GM21717 (cell line): ENCODE data around the gene MACF1.

ENCODE experiments used
- ATAC-seq: cut with Tn5 transposase; IDR thresholded peaks from one replicate; pipeline ENCODE4 v1.9.1; 2021; ENCODE audit warnings: mild to moderate bottlenecking, moderate library complexity; ENCODE audit not compliant: unreplicated experiment

Gene MACF1

GRCh38 chr1:39409055-39409816 is 204.7 kb downstream of the MACF1 start:
- peak; percentile 37 for ATAC-seq

- no peak for ATAC-seq
Measured at GRCh38 chr1:39410915-39411436, 206.5 kb downstream of the MACF1 start.

GRCh38 chr1:39411526-39412478 is 207.3 kb downstream of the MACF1 start:
- ATAC-seq = no peak

- ATAC-seq = no peak
Measured at GRCh38 chr1:39412892-39413291, 208.4 kb downstream of the MACF1 start.

GRCh38 chr1:39413902-39414528 is 209.5 kb downstream of the MACF1 start:
- ATAC-seq = no peak

- no peak for ATAC-seq
Measured at GRCh38 chr1:39415553-39415952, 211.1 kb downstream of the MACF1 start.

- ATAC-seq = no peak
Measured at GRCh38 chr1:39416609-39417008, 212.1 kb downstream of the MACF1 start.

GRCh38 chr1:39418236-39418635 is 213.7 kb downstream of the MACF1 start:
- ATAC-seq = no peak

- ATAC-seq = no peak
Measured at GRCh38 chr1:39420493-39420892, 216.0 kb downstream of the MACF1 start.

- ATAC-seq = no peak
Measured at GRCh38 chr1:39422614-39423013, 218.1 kb downstream of the MACF1 start.

GRCh38 chr1:39425151-39425550 is 220.7 kb downstream of the MACF1 start:
- ATAC-seq = no peak

- ATAC-seq = no peak
Measured at GRCh38 chr1:39425634-39426033, 221.1 kb downstream of the MACF1 start.

- no peak for ATAC-seq
Measured at GRCh38 chr1:39426346-39426745, 221.9 kb downstream of the MACF1 start.

- ATAC-seq = no peak
Measured at GRCh38 chr1:39427374-39427773, 222.9 kb downstream of the MACF1 start.

GRCh38 chr1:39427912-39428311 is 223.4 kb downstream of the MACF1 start:
- ATAC-seq = no peak

GRCh38 chr1:39431927-39432326 is 227.4 kb downstream of the MACF1 start:
- no peak for ATAC-seq

GRCh38 chr1:39434797-39435395 is 230.4 kb downstream of the MACF1 start:
- ATAC-seq = no peak

GRCh38 chr1:39435597-39435996 is 231.1 kb downstream of the MACF1 start:
- no peak for ATAC-seq

GRCh38 chr1:39436842-39437241 is 232.3 kb downstream of the MACF1 start:
- ATAC-seq = no peak

- no peak for ATAC-seq
Measured at GRCh38 chr1:39438042-39438441, 233.5 kb downstream of the MACF1 start.

- no peak for ATAC-seq
Measured at GRCh38 chr1:39440856-39441255, 236.4 kb downstream of the MACF1 start.
